ENCODE data around the gene PRKCZ.

The PRKCZ gene

GRCh38 chr1:2046174-2046917, 3.9 kb upstream of the PRKCZ start:
- DNase-seq (ENCODE audit: low spot score): peak; percentile 71

DNA sequence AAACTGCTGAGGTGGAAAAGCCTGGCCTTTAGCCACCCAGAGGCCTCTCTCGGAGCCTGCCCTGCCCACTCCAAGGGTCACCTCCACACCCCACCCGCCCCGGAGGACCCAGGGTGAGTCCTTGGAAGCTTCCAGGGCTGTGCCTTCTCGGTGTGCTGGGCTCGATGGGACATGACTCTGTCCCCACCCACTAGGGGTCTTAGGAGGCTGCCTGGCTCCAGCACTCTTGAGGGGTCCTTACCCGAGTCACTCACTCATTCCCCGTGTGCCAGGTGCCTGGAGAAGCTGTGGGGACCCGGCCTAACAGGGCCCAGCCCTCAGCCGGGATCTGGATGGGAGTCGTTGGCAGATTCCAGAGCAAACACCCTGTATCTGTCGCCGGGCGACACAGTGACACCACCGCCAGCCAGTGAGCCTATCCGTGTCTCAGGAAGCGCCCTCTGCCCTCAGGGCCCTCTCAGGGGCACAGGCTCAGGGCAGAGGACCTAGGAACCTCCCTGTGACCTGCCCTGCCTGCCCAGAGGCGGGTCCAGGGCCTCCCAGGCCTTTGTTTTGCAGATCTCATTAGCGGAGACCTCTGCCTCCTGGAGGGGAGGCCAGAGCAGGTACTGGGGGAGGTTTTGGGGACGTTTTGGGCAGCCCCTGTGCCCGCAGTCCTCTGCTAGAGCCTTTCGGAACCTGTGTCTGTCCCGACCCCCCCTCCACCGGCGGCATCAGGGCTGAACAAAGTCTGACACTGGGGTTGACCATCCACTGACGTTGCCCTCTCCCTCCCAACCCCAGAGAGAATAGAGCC, 3.1 kb upstream of the PRKCZ start:
- DNase-seq (ENCODE audit: low spot score): no peak

DNA sequence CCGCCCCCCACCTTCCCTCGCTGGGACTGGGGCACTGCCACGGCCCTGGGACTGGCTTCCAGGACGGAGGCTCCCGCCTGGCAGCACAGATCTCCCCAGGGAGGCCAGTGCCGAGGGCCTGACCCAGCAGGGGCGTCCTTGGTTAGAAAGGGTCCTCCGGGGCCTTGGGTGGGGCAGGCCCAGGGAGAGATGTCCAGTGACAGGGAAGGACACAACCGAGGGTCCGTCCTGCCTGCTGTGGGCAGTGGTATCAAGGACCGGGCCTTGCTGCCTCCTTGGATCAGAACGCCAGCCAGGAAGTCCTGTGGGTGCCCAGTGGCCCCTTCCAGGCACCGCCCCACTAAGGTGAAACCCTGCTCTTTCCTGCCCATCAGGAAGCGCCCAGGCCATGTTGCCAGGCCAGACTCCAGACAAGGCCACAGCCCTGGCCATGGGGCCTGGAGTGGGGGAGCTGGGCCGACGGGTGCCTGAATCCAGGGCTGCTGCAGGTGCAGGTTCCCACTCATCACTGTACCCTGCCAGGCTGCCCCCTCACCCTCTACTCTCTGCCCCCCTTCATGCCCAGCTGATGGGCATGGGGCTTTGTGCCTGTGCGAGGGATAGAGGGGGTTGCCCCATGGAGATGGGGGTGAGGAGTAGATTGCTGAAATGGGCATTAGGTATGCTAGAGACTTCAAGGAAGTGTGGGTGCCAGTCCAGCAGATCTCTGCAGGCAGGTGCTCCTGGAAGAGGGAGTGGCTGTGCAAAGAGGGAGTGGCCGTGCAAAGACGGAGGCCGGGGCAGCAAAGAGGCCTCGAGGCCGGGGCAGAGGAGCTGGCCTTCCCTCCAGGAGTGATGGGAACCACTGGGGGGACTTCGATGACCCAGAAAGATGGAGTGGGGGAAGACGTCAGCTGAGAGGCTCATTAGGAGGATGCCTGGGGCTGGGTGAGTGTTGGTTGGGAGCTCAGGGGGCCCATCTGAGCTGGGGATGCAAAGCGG, 2.2 kb upstream of the PRKCZ start:
- no peak for DNase-seq (ENCODE audit: low spot score)

DNA sequence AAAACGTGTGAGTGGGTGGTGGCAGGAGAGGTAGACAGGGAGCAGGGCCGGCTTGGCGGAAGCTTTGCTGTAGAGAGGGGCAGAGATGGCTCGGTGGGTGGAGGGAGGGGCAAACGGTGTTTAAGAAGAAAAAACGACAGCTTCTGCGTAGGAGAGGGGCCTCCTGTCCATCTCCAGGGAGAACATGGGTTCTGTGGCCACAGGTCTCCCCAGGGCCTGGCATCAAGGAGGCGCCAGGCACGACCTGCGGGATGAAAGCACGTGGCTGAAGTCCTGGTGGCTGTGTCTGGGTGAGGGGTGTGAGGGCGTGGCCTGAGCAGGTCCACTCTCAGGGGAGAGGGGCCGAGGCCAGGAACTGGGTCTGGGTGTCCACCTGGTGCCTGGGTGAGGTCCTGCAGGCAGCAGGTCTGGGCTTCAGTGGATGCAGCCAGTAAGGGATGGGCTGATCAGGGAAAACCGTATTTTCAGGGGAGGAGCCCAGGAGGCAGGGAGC, 940 bp upstream of the PRKCZ start:
- no peak for DNase-seq (ENCODE audit: low spot score)

- DNase-seq (ENCODE audit: low spot score): peak; percentile 63
Measured at GRCh38 chr1:2050461-2050792, 216 bp downstream of the PRKCZ start.

DNA sequence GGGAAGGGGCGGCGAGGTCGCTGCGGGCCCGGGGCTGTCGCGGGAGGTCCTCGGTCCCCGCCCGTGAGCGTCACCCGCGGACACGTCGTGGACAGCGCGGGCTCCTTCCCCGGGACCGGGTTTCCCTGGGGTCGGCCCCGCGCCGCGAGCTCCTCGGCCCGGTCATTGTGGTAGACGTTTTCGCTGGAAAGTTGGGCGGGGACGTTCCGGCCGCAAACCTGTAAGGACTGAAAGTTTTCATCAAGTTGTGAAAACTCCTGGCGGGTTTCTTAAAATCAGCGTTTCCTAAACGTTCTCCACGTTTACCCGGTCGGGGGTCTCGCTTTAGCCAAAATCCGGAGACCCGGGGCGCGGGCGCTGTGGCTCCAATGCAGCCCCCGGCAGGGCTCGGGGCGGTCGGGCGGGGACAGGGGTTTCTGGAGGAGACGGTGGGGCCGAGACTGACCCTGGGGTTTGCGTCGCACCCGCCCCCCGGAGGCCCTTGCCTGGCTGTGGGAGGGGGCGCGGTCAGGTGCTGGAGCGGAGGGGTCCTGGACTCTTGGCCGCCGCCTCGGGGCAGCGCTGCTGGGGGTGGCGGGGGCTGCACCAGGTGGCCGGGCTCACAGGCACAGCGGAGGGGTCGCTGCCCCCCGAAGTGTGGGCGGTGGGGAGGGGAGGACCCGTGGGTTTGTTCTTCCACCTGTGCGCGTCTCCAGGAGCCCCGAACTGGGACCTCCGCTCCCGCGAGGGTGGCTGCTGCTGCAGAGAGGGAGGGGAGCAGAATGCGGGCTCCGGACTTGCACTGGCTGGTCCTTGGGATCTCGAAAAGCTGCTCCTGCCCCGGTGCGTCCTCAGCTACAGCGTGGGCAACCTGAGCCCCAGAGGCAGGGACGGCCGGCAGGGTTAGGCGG, 827 bp downstream of the PRKCZ start:
- DNase-seq (ENCODE audit: low spot score): no peak

DNA sequence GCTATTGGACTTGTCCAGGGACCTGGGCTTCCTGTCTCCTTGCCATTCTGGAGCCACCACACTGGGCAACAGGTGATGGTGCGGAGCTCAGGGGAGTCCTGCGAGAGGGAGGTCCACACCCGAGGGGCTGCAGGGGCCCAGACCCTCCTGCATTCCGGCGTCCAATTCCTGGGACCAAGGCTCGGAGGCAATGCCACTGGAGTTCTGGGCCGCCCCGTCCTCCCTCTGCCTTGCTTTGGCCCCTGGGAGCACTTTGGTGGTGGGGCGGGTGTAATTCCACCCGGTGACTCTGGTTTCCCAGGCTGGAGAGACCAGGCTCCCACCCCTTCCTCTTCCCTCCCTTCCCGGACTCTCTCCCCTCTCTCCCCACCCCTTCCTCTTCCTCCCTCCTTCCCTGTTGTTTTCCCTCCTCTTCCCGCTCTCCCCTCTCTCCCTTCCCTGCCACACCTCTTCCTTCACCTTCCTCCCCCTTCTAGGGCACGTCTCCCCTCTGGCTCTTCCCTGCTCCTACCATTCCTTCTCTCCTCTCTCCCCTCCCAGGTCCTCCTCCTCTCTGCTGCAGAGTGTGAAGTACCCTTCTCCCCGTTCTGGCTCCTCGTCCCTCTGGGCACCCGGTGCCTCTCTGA, 2.0 kb downstream of the PRKCZ start:
- no peak for DNase-seq (ENCODE audit: low spot score)

GRCh38 chr1:2052756-2053155, 2.5 kb downstream of the PRKCZ start:
- no peak for DNase-seq (ENCODE audit: low spot score)

DNA sequence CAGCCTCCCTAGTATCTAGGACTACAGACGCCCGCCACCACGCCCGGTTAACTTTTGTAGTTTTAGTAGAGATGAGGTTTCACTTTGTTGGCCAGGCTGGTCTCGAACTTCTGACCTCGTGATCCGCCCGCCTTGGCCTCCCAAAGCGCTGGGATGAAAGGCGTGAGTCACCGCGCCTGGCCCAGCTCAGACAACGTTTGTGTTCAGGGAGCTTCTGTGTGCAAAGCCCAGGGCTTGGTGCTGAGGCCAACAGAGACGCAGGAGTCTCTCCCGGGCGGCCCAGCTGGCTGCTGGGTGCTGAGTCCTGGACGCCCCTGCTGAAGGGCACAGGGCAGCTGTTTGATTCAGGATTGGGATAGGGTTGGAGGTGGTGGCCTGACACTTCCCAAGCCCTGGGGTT, 3.0 kb downstream of the PRKCZ start:
- no peak for DNase-seq (ENCODE audit: low spot score)

GRCh38 chr1:2053784-2054376, 3.7 kb downstream of the PRKCZ start:
- no peak for DNase-seq (ENCODE audit: low spot score)

DNA sequence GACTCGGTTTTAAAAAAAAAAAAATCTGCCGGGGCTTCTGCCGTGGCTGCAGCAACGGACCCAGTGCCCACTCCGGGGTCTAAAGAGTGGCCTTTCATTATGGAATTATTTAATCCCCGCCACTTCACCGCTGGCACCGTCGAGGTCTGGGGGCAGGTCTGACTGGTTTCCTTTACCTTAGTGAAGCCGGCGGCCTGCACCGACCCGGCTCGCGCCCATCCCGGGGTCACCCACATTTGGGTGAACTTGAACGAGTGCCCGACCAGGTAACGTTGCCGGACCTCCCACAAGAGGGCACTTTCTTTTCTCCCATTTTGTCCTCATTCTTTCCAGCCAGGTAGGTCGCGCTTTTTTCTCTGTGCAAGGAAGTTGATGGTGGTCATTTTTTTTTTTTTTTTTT, 4.3 kb downstream of the PRKCZ start:
- no peak for DNase-seq (ENCODE audit: low spot score)

DNA sequence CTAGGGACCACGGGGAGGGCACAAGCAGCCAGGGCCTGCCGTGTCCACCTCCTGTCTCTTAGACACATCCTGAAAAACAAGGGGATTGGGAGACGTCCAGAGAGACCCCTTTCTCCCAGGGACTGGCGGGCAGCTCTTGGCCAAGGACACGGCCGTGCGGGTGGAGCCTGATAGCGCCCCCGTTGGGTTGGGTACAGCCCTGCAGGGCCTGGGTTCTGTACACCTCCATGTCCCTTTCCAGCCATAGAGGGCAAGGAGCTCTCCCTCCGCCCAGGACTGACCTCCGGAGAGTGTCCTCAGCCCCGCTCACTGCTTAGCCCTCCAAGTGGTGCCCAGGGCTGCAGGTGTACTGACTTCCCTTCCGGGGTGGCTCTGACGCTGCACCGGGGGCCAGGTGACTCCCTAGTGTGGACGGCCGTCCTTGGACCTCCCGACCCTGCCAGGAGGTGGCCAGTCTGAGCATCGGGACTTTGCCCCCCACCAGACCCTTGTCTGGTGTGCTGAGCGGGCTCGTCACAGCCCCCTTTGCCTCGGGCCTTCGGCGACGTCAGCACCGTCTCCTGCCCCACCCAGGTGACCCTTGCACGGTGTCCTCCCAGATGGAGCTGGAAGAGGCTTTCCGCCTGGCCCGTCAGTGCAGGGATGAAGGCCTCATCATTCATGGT, 5.8 kb downstream of the PRKCZ start:
- no peak for DNase-seq (ENCODE audit: low spot score)

DNA sequence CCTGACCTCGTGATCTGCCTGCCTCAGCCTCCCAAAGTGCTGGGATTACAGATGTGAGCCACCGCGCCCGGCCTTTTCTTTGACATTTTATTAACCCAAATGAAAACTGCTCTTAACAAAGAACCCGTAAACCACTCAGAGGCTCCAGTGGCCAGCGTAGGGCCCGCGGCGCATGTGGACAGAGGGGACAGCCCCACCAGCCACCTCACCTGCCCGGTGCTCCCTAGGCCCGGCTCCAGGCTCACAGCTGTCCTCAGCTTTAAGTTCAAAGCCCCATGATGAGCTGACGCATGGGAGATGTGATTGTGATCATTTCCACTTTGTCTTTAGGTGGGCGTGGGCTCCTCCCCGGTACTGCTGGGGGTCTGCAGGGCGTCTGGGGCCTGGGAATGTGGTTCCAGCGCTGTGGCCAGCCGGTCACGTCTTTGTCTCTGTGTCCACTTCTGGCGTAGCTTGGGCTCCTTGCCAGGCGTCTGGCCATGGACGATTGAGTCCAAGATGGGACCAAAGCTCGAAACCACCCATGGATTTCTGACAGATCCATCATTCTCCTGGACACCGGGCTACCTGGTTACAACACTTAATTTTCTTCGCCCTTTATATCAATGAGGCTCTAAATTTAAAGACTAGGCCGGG, 6.9 kb downstream of the PRKCZ start:
- no peak for DNase-seq (ENCODE audit: low spot score)

GRCh38 chr1:2059290-2059953, 9.2 kb downstream of the PRKCZ start:
- no peak for DNase-seq (ENCODE audit: low spot score)

GRCh38 chr1:2060072-2060471, 9.9 kb downstream of the PRKCZ start:
- no peak for DNase-seq (ENCODE audit: low spot score)

DNA sequence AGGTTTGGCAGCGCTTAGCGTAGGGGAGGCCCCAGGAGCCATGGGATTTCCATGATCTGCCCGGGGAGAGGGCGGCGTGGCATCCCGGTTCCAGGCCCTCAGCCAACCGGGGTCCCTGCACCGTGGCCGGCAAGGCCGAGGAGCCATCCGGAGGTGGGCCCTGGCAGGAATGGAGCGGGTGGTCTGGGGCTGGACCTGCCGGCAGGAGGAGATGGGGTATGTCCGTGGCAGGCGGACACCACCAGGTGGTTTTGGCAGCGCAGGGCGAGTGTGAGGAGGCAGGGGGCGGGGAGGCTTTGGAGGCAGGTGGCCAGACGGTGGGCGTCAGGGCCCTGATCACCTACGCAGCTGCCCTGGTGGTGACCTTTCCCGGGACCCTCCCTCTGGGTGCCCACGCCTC, 10.3 kb downstream of the PRKCZ start:
- DNase-seq (ENCODE audit: low spot score): no peak

DNA sequence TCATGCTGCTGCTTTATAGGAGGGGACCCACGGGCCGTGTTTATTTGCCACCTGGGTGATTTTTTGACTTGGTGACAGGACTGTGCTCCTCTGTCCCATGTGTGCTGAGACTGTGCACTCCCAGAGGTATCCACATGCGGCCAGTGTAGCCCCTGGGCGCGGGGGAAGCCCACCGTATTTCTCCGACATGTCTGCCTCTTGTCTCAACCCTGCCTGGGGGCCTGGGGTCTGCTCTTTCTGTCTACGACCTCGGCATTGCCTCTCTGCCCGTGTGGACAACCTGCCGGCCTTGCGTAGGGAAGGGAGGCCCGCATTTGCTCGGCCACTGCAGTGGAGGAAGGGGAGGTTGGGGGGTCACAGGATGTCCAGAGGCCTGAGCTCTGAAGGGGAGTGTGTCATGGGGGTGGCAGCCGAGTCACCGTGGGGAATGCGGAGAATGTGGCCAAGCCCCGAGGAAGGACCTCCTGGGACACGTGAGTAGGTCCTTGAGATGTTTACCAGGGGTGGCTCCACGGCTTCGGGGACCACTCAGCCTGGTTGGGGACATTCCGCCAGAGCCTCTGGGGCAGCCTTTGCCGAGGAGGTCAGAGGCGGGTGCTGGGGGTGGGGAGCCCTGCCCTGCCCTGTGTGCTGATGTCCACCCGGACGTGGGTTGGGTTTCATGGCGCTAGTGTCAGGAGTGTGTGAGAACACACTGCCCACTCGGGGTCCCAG, 11.0 kb downstream of the PRKCZ start:
- DNase-seq (ENCODE audit: low spot score): no peak

GRCh38 chr1:2065699-2066098, 15.5 kb downstream of the PRKCZ start:
- DNase-seq (ENCODE audit: low spot score): no peak
